HG03378 (cell line): ENCODE results near the gene ERN1.

ENCODE experiments used
- ATAC-seq: cut with Tn5 transposase; IDR thresholded peaks from one replicate; pipeline ENCODE4 v1.9.1; 2021; ENCODE audit warnings: mild to moderate bottlenecking, moderate library complexity; ENCODE audit not compliant: unreplicated experiment

The ERN1 gene

GRCh38 chr17:64158406-64158805, 28.5 kb upstream of the ERN1 start:
- ATAC-seq, result no peak

DNA sequence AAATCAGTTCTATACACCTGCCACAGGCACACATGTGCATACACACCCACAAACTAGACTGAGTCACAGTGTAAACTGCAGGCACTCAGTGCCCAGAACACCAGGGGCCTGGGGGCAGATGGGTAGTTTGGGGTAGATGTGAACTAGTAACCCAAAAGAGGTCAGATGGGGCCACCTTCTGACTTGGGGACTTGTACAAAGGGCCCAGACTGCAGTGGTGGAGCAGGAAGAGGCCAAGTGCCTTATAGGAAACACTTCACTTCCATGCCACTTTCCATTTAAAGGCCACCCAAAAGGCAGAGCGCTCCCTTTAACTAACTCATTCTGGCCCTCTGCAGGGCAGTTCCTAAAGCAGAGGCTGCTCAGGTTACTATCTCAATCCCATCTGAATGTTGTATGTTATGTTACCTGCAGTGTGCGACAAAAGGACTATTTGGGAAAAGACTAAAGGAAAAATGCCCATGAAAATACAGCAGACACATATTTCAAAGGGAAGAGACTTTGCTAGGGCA, 27.8 kb upstream of the ERN1 start:
- no peak for ATAC-seq

DNA sequence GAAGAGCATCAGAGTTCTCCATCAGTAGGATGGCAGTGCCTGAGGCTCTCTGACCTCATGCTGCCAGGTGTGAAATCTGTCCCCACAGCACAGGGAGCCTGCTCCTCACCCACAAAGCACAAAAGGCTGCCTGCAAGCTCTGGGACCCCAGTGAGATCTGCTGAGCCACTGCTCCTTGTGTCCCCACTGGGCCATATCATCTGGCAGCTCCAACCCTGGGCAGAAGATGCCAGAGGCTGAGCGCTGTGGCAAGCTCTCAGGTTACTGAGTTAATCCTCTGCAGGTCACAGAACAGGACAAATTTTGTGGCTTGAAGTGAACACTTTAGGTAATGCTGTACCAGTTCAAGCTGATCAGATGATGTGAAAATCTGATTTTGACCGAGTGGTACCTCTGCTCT, 26.7 kb upstream of the ERN1 start:
- no peak for ATAC-seq

DNA sequence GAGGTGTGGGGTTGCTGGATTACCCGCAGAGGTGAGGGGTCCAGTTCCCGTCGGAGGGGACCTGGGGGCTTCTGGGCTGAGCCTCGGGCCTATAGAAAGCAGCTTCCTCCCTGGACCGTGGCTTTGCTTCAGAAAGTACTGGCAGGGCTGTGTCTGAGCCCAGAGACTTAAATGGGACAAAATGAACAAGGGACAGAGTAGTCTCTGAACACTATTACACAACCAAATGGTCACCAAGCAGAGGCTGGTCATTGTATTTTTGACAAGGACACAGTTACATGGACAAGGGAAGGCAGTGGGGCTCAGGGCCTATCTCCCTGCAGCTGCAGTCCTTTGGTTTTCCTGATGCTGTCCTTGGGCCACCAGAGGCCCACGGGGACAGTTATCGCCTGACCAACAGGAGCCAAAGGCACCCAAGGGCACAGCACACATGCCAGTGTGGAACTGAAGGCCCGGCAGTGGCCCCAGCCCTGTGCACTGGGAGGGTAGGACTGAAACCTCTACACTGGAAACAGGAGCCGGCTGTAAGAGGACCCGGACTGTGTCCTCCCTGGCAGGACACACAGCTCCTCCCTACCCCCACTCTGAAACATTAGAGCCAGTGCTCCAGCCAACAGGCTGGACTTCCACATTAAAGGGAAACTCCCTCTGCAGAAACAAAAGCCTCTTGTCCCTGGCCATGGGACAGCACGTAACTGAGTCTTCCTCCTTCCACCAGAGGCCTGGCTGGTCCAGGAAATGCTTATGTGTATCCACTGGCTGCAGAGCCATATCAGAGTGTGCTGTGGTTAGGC, 26.0 kb upstream of the ERN1 start:
- ATAC-seq, result no peak

DNA sequence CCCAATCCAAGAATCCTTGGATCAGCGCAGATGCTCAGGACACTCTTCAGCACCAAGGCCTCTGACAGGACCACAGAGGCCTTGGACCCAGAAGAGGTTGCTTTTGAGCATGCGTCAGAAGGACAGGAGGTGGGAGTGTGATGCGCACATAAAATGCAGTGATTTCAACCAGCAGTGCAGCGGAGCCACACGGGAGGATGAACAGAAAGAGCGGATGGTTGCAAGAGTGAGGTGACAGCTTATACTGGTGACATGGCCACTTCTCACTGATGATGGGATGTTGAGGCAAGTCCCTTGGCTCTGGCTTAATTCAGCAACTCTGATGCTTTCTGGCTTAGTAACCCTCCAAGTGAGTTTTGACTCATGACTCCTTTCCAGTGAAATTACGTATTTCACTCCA, 25.2 kb upstream of the ERN1 start:
- no peak for ATAC-seq

DNA sequence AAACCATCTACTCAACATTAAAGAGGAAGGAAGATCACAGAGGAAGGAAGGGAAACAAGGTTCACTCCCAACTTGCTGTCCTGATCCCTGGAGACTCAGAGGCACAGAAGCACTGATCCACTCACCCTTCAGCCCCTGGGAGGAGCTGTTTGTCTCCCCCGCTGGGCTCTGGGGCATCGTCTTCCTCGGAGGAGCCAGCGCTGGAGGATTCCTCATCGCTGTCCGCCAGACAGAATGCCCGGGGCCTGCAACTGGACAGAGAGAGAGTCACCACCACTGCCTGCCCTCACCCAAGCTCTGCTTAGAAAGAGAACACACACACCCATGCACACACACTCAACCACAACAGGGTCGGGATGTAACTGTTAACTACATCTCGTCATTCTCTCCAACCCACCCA, 24.8 kb upstream of the ERN1 start:
- ATAC-seq, result no peak

DNA sequence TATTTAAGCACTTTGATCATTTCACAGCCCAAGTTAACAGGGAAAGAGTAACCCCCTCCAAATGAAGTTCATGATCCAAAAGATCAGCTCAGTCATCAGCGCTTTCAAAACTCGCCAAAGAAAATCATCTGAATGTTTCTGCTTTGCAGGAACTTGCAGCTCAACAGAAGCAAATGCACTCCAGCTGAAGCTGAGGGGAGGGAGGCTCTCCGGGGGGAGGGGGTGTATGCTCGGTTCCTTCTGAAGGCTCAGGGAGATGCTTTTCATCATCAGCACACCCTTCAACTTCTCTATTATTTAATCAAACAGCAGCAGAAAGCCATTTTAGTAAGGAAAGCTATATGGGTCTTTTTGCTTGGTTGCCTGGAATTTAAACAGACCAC, 24.4 kb upstream of the ERN1 start:
- no peak for ATAC-seq

- ATAC-seq, result no peak
These were observed 23.8 kb upstream of the ERN1 start for GRCh38 chr17:64153565-64154312.

DNA sequence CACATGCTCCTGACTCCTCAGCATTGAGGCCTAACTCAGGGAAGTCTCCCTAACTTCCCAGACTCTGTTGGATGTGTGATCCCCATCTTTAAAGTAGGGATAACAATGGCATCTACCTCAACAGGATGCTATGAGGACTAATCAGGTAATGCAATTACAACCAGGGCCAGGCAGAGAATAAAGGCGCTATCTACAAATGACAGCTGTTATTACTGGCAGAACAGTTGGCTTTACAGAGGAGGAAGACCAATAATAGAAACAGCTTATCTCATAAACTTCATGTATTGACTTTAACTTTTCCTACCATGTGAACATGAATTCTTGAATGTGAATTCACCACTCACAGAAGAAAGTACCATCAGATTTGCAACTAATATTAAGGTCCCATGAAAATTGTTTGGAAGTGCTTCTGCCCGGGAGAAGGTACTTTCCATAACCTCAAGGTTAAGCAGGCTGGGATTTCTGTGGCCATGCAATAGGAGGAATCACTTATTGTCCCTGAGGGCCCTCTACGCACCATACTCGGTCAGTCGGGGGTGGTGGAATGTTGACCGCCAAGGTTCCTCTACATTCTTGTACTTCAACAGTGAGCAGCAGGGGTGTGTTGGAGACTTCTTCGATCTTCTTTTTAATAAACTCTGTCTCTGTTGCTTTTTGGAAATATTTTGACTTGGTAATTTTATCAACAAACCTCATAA, 22.6 kb upstream of the ERN1 start:
- no peak for ATAC-seq

DNA sequence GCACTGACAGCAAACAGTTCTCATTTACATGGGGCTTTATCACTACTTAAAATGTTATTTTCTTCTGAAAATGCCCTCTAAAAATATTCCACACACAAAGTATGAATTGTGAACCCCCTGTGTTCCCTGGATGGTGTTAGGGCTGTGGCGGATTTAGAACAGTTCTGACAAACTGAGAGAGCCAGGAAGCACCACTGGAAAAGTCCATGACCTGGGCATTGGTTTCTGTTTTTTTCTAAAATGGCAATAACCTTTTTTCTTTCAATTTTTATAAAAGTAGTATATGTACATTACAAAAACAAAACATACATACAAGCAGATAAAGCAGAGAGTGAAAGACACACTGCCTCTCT, 21.0 kb upstream of the ERN1 start:
- no peak for ATAC-seq

- ATAC-seq, result no peak
These were observed 20.5 kb upstream of the ERN1 start for GRCh38 chr17:64150237-64151015.

DNA sequence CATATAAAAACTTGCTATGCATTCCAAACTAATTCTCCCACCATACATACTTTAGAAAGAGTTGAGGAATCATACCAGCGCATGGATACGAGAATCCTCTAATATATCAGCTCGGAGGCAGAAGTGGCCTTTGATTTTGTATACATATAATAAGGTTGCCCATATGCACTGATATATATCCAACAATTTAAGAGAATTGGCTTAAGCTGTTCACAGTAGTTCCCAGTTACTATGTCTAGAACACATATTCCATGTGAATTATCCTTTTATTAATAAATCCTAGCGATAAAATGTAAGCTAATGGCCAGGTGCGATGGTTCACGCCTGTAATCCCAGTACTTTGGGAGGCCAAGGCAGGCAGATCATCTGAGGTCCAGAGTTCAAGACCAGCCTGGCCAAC, 19.3 kb upstream of the ERN1 start:
- ATAC-seq, result no peak

DNA sequence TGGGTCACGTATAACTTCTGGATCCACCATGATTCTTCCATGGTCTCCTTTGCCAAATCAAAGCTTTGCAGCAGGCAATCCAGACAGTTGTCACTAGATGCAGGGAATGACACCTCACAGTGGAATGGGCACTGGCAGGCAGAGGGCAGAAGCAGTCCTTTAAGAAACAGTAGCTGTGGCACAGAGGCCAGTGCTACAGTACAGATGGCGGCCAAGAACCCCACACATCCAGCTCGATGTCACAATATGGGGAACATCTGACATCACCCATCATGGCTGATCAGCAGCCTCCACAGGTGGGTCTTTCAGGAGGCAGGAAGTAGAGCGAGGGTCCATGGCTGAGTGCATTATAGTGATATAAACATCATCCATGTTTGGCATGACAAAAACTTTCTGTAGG, 18.8 kb upstream of the ERN1 start:
- ATAC-seq, result no peak

DNA sequence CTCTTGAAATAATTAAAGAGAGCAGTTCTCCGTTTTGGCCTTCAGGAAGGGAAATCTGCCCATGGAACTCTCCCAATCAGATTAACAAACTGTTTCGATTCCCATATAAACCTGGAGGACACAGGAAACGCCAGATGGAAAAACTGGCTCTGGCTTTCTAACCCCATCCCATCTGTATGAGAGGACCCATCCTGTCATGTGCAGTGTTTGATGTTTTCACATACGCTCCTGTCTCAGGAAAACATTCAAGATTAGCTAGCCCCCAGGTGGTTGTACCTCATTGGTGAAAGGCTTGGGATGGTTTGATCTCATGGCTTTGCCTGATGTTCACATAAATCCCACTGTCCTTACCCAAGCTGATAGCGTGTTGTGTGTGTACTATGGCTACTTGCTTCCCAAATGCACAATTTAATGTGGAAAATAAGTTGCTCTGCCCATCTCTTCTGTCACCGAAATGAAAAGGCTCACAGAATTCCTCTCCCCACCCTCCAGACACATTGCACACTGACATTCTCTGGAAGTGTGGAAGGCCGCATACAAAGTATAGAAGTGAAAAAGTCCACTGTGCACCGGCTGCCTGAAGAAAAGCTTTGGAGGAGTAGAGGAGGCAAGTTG, 18.2 kb upstream of the ERN1 start:
- ATAC-seq, result no peak

DNA sequence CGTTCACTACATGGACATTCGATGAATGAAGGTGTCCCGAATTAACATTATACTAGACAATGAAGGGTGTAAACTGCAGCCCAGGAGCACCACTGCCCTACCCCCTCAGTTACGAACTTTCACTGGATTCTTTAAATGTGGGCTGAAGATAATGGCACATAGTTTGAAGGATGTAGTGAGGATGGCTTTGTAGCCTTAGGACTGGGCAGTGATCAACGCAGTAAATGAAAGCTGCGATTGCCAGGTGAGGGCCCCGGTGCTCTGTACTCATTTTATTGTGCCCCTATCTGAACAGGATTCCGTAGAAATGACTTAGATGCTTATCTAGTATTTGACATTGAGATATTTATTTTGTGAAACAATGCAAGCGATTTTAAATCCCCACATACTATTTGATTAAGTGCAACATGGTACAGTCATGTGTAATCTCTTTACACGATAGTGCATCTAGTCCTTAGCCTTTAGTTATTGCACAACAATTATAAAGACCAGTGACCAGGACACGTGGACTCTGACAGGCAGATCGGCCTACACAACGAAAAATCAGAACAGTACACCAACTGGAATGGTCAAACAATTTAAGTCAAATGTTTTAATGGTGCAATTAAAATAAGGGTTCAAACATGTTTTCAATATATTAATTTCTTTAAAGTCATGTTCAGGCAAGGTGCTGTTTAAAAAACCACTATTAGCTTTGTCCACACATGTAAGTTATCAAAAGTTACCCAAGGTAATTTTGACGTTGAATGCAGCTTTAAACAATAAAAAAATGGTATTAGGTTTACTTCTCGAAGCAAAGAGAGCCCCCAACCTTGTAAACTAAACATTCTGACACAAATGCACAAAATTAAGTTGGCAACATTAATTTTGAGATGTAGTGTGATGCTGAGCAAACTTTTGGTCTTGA, 17.4 kb upstream of the ERN1 start:
- ATAC-seq, result no peak

GRCh38 chr17:64146418-64147109, 16.6 kb upstream of the ERN1 start:
- no peak for ATAC-seq

GRCh38 chr17:64145751-64146417, 15.9 kb upstream of the ERN1 start:
- ATAC-seq, result peak; percentile 91

DNA sequence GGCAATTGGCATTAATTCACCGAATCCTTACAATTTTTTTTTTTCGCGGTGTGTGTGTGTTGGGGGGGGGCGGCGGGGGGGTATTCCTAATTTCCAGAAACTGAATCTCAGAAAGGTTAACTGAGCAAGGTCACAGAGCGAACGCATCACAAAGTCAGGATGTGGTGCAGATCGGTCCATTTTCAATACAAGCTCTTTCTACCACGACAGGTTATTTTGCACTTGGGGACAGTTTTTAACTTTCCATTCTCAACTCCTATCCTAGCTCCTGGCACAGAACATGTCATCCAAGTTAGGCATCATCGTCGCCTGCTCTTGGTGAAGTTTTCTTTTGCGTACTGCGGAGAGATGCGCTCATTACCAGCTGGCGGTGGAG, 15.4 kb upstream of the ERN1 start:
- no peak for ATAC-seq

GRCh38 chr17:64139542-64139941, 9.6 kb upstream of the ERN1 start:
- no peak for ATAC-seq
